ENCODE measurements around the gene NRGN. TPM values are rescaled to one million over a fixed set of nuclear protein-coding genes. Genes with fewer than 3 reads are reported as not detected.

Gene NRGN
- total and polyA plus RNA-seq, 8 donors = 0.37 to 5.5 (median 2.0) TPM; not detected in 4

DNA sequence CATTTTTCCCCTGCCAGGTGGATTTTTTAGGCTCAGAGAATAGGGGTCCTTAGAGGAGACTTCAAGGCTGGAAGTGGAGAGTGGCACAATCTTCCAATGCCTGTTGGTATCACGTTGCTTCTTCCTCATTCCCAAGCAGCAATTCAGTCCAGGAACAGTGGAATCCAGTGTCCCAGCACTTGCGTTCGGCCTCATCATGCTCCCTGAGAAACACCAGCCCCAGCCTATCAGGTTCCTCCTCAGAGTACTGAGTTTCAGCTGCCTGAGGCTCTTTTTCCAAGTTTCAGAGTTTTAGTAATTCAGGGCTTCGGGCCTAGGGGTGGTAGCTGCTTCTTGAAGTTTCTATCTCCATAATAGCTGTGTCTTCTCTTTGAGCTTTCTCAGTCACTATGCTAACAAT lies 31.9 kb upstream of the NRGN start:
- WGBS, 5 donors = 86 to 97% (median 89%) methylated on average over 4 of the region's 4 CpGs
- intact Hi-C loops (cut with DNase I; ENCODE audit: low total_unique reads) = no loop called here
- TF ChIP-seq POLR2A (IDR thresholded peaks at IDR 0.05) = no peak
- TF ChIP-seq POLR2AphosphoS5 (IDR thresholded peaks at IDR 0.05) = no peak
- no peak for TF ChIP-seq CTCF (IDR thresholded peaks at IDR 0.05)
- TF ChIP-seq EP300 (IDR thresholded peaks at IDR 0.05) = no peak

GRCh38 chr11:124712392-124712791 lies 27.4 kb upstream of the NRGN start:
- Histone ChIP-seq H3K4me3 (no peak overlapping the region), H3K36me3 (no peaks in the 10 kb centered on the region), H3K4me1 (peaks cover under 1 to 4% (median 2%) of the 10 kb centered on the region in 4 donors), H3K9me3 (peaks cover 0 to 12% (median 11%) of the 10 kb centered on the region in 4 donors), H3K27ac (no peak overlapping the region), H3K27me3 (peaks cover 0 to 30% (median 4%) of the 10 kb centered on the region in 3 donors)
- intact Hi-C loops (cut with DNase I; ENCODE audit: low total_unique reads) = no loop called here
- TF ChIP-seq POLR2A (IDR thresholded peaks at IDR 0.05) = no peak
- TF ChIP-seq CTCF (IDR thresholded peaks at IDR 0.05) = no peak
- TF ChIP-seq EP300 (IDR thresholded peaks at IDR 0.05) = no peak
- TF ChIP-seq POLR2AphosphoS5 (IDR thresholded peaks at IDR 0.05) = no peak
- 44 to 61% (median 54%) methylated on average over 3 of the region's 3 CpGs for WGBS, 5 donors
- no peak for DNase-seq

More for the DNA sequence above, 31.9 kb upstream of the NRGN start:
- peaks cover 0 to 12% (median 11%) of the 10 kb centered on the region in 4 donors for H3K9me3 ChIP-seq
- H3K4me1 ChIP-seq = no peaks in the 10 kb centered on the region
- no peak for DNase-seq
- H3K27ac ChIP-seq = no peak overlapping the region
- no peak overlapping the region for H3K4me3 ChIP-seq
- H3K36me3 ChIP-seq = no peaks in the 10 kb centered on the region
- H3K27me3 ChIP-seq = peaks cover 0 to 14% (median 0%) of the 10 kb centered on the region in 3 donors

DNA sequence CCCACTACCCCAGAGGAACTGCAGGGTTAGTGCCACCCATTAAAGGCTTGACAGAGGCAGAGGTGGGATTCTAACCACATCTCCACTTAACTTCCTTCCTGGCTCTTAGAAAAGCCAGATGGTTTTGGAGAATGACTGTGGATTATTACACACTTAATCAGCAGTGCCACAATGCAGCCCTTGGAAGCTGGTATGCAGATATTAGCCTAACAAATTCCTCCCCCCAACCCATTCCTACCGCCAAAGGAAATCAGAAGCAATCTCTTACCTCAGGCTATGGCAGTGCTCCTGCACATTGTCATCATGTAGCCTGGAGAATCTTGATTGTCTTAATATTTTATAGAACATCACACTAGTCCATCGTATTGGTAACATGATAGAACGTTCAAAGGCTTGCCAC lies 23.2 kb upstream of the NRGN start:
- no peak for TF ChIP-seq EP300 (IDR thresholded peaks at IDR 0.05)
- no peak for TF ChIP-seq CTCF (IDR thresholded peaks at IDR 0.05)
- TF ChIP-seq POLR2AphosphoS5 (IDR thresholded peaks at IDR 0.05) = no peak
- no peak for TF ChIP-seq POLR2A (IDR thresholded peaks at IDR 0.05)
- Histone ChIP-seq H3K27me3 (peaks cover 0 to 72% (median 28%) of the 10 kb centered on the region in 3 donors), H3K4me1 (peaks cover 12 to 20% (median 16%) of the 10 kb centered on the region in 4 donors), H3K9me3 (no peaks in the 10 kb centered on the region), H3K36me3 (no peaks in the 10 kb centered on the region), H3K4me3 (no peak overlapping the region), H3K27ac (no peak overlapping the region)
- WGBS, 5 donors = 55 to 78% (median 64%) methylated on average over 3 of the region's 3 CpGs
- intact Hi-C loops (cut with DNase I; ENCODE audit: low total_unique reads) = no loop called here
- no peak for DNase-seq

DNA sequence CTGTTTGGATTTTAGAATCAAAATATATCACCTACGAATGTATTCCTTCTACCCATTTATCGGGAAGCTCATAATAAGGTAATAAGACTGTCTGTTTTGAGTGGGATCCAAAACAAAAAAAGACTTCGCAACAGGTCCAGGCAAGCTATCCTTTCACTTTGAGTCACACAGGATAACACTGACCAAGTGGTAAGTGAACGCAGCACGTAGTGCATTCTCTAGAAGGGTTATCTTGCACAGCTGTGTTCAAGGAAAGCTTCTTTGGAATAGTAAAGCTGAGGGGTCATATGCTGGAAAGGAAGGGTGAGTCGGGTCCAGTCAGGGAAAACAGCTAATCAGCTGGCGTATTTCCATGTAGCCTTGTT lies 22.3 kb upstream of the NRGN start:
- Histone ChIP-seq H3K9me3 (no peaks in the 10 kb centered on the region), H3K27ac (peak overlapping the region in 1 of 5 donors; percentile 18), H3K36me3 (no peaks in the 10 kb centered on the region), H3K4me3 (peak overlapping the region; percentile 36 to 57 (median 46)), H3K27me3 (peaks cover 0 to 78% (median 31%) of the 10 kb centered on the region in 3 donors), H3K4me1 (peaks cover 12 to 20% (median 16%) of the 10 kb centered on the region in 4 donors)
- TF ChIP-seq CTCF (IDR thresholded peaks at IDR 0.05) (no peak), POLR2AphosphoS5 (IDR thresholded peaks at IDR 0.05) (no peak), EP300 (IDR thresholded peaks at IDR 0.05) (no peak), POLR2A (IDR thresholded peaks at IDR 0.05) (no peak)
- intact Hi-C loops (cut with DNase I; ENCODE audit: low total_unique reads) = no loop called here
- no peak for DNase-seq
- 27 to 46% (median 36%) methylated on average over 7 of the region's 7 CpGs for WGBS, 5 donors

Data from stomach (tissue), 9 donors.